ENCODE results near the gene PROSER1.

The PROSER1 gene

GRCh38 chr13:39040206-39040605, 2.3 kb upstream of the PROSER1 start:
- no peak overlapping the region for H3K4me3 ChIP-seq (ENCODE audit: low read depth, low read length)
- TF ChIP-seq CTCF (IDR thresholded peaks at IDR 0.05; ENCODE audit: borderline replicate concordance, insufficient read depth, low read depth, low read length), result no peak

GRCh38 chr13:39039041-39039440, 1.2 kb upstream of the PROSER1 start:
- TF ChIP-seq CTCF (IDR thresholded peaks at IDR 0.05; ENCODE audit: borderline replicate concordance, insufficient read depth, low read depth, low read length), result no peak
- H3K4me3 ChIP-seq (ENCODE audit: low read depth, low read length), result peak overlapping the region; percentile 81

- TF ChIP-seq CTCF (IDR thresholded peaks at IDR 0.05; ENCODE audit: borderline replicate concordance, insufficient read depth, low read depth, low read length), result no peak
- H3K4me3 ChIP-seq (ENCODE audit: low read depth, low read length), result peak overlapping the region; percentile 81
Observed at GRCh38 chr13:39038569-39039030, 711 bp upstream of the PROSER1 start.

- TF ChIP-seq CTCF (IDR thresholded peaks at IDR 0.05; ENCODE audit: borderline replicate concordance, insufficient read depth, low read depth, low read length), result no peak
- H3K4me3 ChIP-seq (ENCODE audit: low read depth, low read length), result peak overlapping the region; percentile 81
Observed at GRCh38 chr13:39037410-39037879, 444 bp downstream of the PROSER1 start.

- TF ChIP-seq CTCF (IDR thresholded peaks at IDR 0.05; ENCODE audit: borderline replicate concordance, insufficient read depth, low read depth, low read length), result no peak
- peak overlapping the region; percentile 81 for H3K4me3 ChIP-seq (ENCODE audit: low read depth, low read length)
Observed at GRCh38 chr13:39036212-39036611, 1.7 kb downstream of the PROSER1 start.

- H3K4me3 ChIP-seq (ENCODE audit: low read depth, low read length), result peak overlapping the region; percentile 81
- TF ChIP-seq CTCF (IDR thresholded peaks at IDR 0.05; ENCODE audit: borderline replicate concordance, insufficient read depth, low read depth, low read length), result no peak
Observed at GRCh38 chr13:39035799-39036198, 2.1 kb downstream of the PROSER1 start.

GRCh38 chr13:39035204-39035603, 2.7 kb downstream of the PROSER1 start:
- peak overlapping the region; percentile 81 for H3K4me3 ChIP-seq (ENCODE audit: low read depth, low read length)
- no peak for TF ChIP-seq CTCF (IDR thresholded peaks at IDR 0.05; ENCODE audit: borderline replicate concordance, insufficient read depth, low read depth, low read length)
